K562 (cell line): ENCODE measurements around the gene FAM117A. TPM values are rescaled to one million over a fixed set of nuclear protein-coding genes. Genes with fewer than 3 reads are reported as not detected.

Source experiments
- ATAC-seq: fragments of 200-7000 bp; cut with Tn5 transposase; 3 replicates; pipeline ENCODE4 v1.9.1; 2020; ENCODE audit warnings: moderate library complexity
- BruUV-seq: library from RNA; stranded (reverse); fragments of 400-500 nt; replicated peaks from 2 replicates; lab custom pipeline; 2021; lab: Mats Ljungman, UMichigan
- CTCF ChIA-PET: fragments of 300-600 bp; formaldehyde crosslinking; extraction: SDS; loops from one replicate; lab custom pipeline; 2021; ENCODE audit warnings: low intra/inter-chr PET ratio; lab: Yijun Ruan, JAX
- POLR2A ChIA-PET: fragments of 300-600, 350-650 bp; sonication (Branson Sonifier 250); formaldehyde crosslinking; extraction: SDS; loops from one replicate; lab custom pipeline; 2021; ENCODE audit warnings: antibody characterized with exemption, inconsistent platforms; lab: Yijun Ruan, JAX
- DNase-seq, 4 experiments: peaks; one replicate each; pipeline versions ENCODE4 v3.0.0 to v3.0.0-alpha.2; 2011 to 2018; ENCODE audit warnings: low spot score in 3 of 4, mixed read lengths in 3 of 4; ENCODE audit errors: extremely low read depth in 1 of 4
- FAIRE-seq: peaks from 2 replicates; lab custom pipeline; 2011; peaks lifted over from hg19 to GRCh38; lab: Jason Lieb, UNC
- H2AFZ ChIP-seq: 2 replicates; pipeline ENCODE4 v1.6.0; 2011; ENCODE audit warnings: low read depth, low read length, control low read depth, inconsistent platforms
- H3K27ac ChIP-seq: fragments of 200-600 bp; 3 replicates; pipeline ENCODE4 v1.8.0; 2011; ENCODE audit warnings: low read depth, mild to moderate bottlenecking, control low read depth, inconsistent platforms, low read length, moderate library complexity, mixed read lengths; ENCODE audit errors: extremely low read depth
- H3K27me3 ChIP-seq, 2 experiments: fragments of 300-600 bp in 1 of 2; 2 replicates in 1 of 2; 3 replicates in 1 of 2; pipeline versions ENCODE4 v1.6.0 to v1.8.0; 2011; ENCODE audit warnings: inconsistent platforms in 2 of 2, low read length in 2 of 2, mild to moderate bottlenecking in 1 of 2, mixed read lengths in 1 of 2, moderate library complexity in 1 of 2; ENCODE audit not compliant: control insufficient read depth in 2 of 2, insufficient read depth in 2 of 2
- H3K36me3 ChIP-seq: fragments of 300-600 bp; 3 replicates; pipeline ENCODE4 v1.8.0; 2011; ENCODE audit warnings: mild to moderate bottlenecking, low read length, inconsistent platforms; ENCODE audit not compliant: control insufficient read depth, insufficient read depth
- H3K4me1 ChIP-seq, 2 experiments: fragments of 200-600 bp in 1 of 2; replicated peaks in 1 of 2; 2 replicates in 1 of 2; 3 replicates in 1 of 2; pipeline versions ENCODE4 v1.5.1 to v1.8.0; 2011; ENCODE audit warnings: inconsistent platforms in 2 of 2, low read length in 2 of 2, mild to moderate bottlenecking in 1 of 2, mixed read lengths in 1 of 2, moderate library complexity in 1 of 2; ENCODE audit not compliant: control insufficient read depth in 2 of 2, insufficient read depth in 2 of 2
- H3K4me2 ChIP-seq: 2 replicates; pipeline ENCODE4 v1.6.1; 2011; ENCODE audit warnings: low read length, control low read depth, inconsistent platforms, mixed read lengths; ENCODE audit not compliant: insufficient read depth
- H3K4me3 ChIP-seq: fragments of 200-600 bp; sonication (generic), shearing (Covaris generic); 2 replicates; pipeline ENCODE4 v1.5.1; 2016; ENCODE audit warnings: control low read depth, inconsistent platforms
- H3K79me2 ChIP-seq: fragments of 200-600 bp; 3 replicates; pipeline ENCODE4 v1.8.0; 2011; ENCODE audit warnings: low read length, inconsistent platforms; ENCODE audit not compliant: control insufficient read depth, insufficient read depth
- H3K9ac ChIP-seq, 2 experiments: 2 replicates each; pipeline versions ENCODE4 v1.6.0 to v1.6.1; 2011; ENCODE audit warnings: low read depth in 2 of 2, low read length in 2 of 2, control low read depth in 1 of 2, inconsistent platforms in 1 of 2, mild to moderate bottlenecking in 1 of 2, mixed read lengths in 1 of 2; ENCODE audit not compliant: insufficient read depth in 1 of 2
- H3K9me1 ChIP-seq: one replicate; pipeline ENCODE4 v1.6.0; 2011; ENCODE audit warnings: inconsistent platforms, mild to moderate bottlenecking, low read length, moderate library complexity; ENCODE audit not compliant: control insufficient read depth, insufficient read depth
- H3K9me3 ChIP-seq: replicated peaks from 2 replicates; pipeline ENCODE4 v1.5.1; 2011; ENCODE audit warnings: low read depth, low read length, inconsistent platforms; ENCODE audit not compliant: control insufficient read depth, insufficient read depth
- H4K20me1 ChIP-seq: replicated peaks from 2 replicates; pipeline ENCODE4 v1.6.1; 2011; ENCODE audit warnings: low read length, inconsistent platforms, mixed read lengths; ENCODE audit not compliant: control insufficient read depth, insufficient read depth
- BRD9 ChIP-seq: fragments of 450-650 bp; IDR thresholded peaks from 2 replicates; pipeline ENCODE4 v1.6.1; 2018; ENCODE audit warnings: low read depth; ENCODE audit not compliant: partially characterized antibody
- CEBPG ChIP-seq, 3 experiments: fragments of 200-800 bp in 1 of 3; sonication (Bioruptor generic) in 1 of 3; sonication (generic) in 1 of 3; formaldehyde crosslinking in 1 of 3; IDR thresholded peaks in 2 of 3; conservative IDR thresholded peaks in 1 of 3; 2 replicates each; pipeline versions ENCODE4 v1.6.1 to v1.8.0; 2016 to 2022; ENCODE audit warnings: missing compliant biosample characterization in 2 of 3, missing genetic modification characterization in 2 of 3, mild to moderate bottlenecking in 1 of 3, missing genetic modification reagents in 1 of 3
- CREBBP ChIP-seq: IDR thresholded peaks from one replicate; pipeline ENCODE4 v1.6.1; 2012; ENCODE audit warnings: low read depth, mild to moderate bottlenecking, control low read depth, inconsistent platforms, low read length
- CSDE1 ChIP-seq, 2 experiments: fragments of 450-650 bp; IDR thresholded peaks; 2 replicates each; pipeline ENCODE4 v1.6.1; 2016; ENCODE audit warnings: mild to moderate bottlenecking in 1 of 2
- FOXJ2 ChIP-seq: fragments of 200-800 bp; sonication (Bioruptor generic); IDR thresholded peaks from 2 replicates; pipeline ENCODE4 v1.6.1; 2016; ENCODE audit warnings: missing genetic modification characterization, missing compliant biosample characterization
- PHB2 ChIP-seq: fragments of 450-650 bp; IDR thresholded peaks from 2 replicates; pipeline ENCODE4 v1.6.1; 2017; ENCODE audit warnings: low read depth
- PHF21A ChIP-seq: fragments of 450-650 bp; IDR thresholded peaks from 2 replicates; pipeline ENCODE4 v1.6.1; 2017; ENCODE audit warnings: low read depth, borderline replicate concordance
- PRMT5 ChIP-seq: sonication (generic); formaldehyde crosslinking; IDR thresholded peaks from 2 replicates; pipeline ENCODE4 v1.5.0; 2020; ENCODE audit warnings: missing genetic modification reagents
- TAF15 ChIP-seq: fragments of 200-400 bp; formaldehyde crosslinking; IDR thresholded peaks from 2 replicates; pipeline ENCODE4 v1.6.1; 2017; ENCODE audit warnings: mild to moderate bottlenecking, low read depth, low read length, moderate library complexity
- ZC3H4 ChIP-seq: sonication (generic); formaldehyde crosslinking; IDR thresholded peaks from 2 replicates; pipeline ENCODE4 v1.9.0; 2021; ENCODE audit warnings: missing genetic modification reagents, borderline replicate concordance
- ZSCAN29 ChIP-seq: fragments of 450-650 bp; IDR thresholded peaks from 2 replicates; pipeline ENCODE4 v1.6.1; 2017
- WGBS: fragments of 100-300 bp; shearing (Covaris generic); methylation state at CpG from one replicate; pipeline ENCODE4 v1.1.6; 2016; ENCODE audit warnings: low coverage, mixed read lengths; ENCODE audit not compliant: insufficient coverage; ENCODE audit errors: missing lambda C conversion rate; 5-methylcytosine and 5-hydroxymethylcytosine counted together
- in situ Hi-C: fragments of 300-500 bp; cut with MboI; formaldehyde crosslinking; loops from 4 replicates; pipeline ENCODE4 v1.15.0; 2018; ENCODE audit warnings: inconsistent platforms, mixed read lengths
- intact Hi-C: fragments of 100-400 bp; cut with micrococcal nuclease; formaldehyde crosslinking; loops from 2 replicates; pipeline ENCODE4 v1.14.2; 2022
- polyA plus RNA-seq, 8 experiments: library from polyadenylated mRNA; depleted of rRNA in 4 of 8; stranded (reverse) in 5 of 8; unstranded in 3 of 8; fragments of >200 nt; fragmentation: Nextera tagmentation in 2 of 8; fragmentation: Illumina TruSeq in 1 of 8; extraction: Ambion mirVana in 2 of 8; extraction: Trizol in 1 of 8; gene quantifications; 2 replicates each; pipeline versions ENCODE4 v1.2.1 to v1.2.3, GENCODE V29; 2011 to 2014; ENCODE audit warnings: inconsistent platforms in 1 of 8, missing spikeins in 1 of 8
- total RNA-seq, 7 experiments: library from RNA; depleted of rRNA in 6 of 7; stranded (reverse); fragments of >200 nt in 6 of 7; fragmentation: Illumina TruSeq in 2 of 7; extraction: Trizol in 2 of 7; gene quantifications; 2 replicates each; pipeline versions ENCODE4 v1.2.1 to v1.2.3, GENCODE V29; 2011 to 2021; ENCODE audit warnings: low replicate concordance in 1 of 7
- TF ChIP-seq, protein P1 (sequence below): IDR thresholded peaks from 2 replicates; pipeline ENCODE4 v1.6.1; 2011; ENCODE audit not compliant: insufficient read length; ENCODE audit errors: extremely low read depth
- TF ChIP-seq, protein P2 (sequence below): fragments of 450-650 bp; IDR thresholded peaks from 2 replicates; pipeline ENCODE4 v1.6.1; 2017; ENCODE audit warnings: mild to moderate bottlenecking, moderate library complexity

The FAM117A gene
- total and polyA plus RNA-seq, 9 of the 15 experiments (the other 6 are each of a cell fraction or from before 2014, with no cell fraction given), result 3.1 to 79.7 (median 36.6) TPM

DNA sequence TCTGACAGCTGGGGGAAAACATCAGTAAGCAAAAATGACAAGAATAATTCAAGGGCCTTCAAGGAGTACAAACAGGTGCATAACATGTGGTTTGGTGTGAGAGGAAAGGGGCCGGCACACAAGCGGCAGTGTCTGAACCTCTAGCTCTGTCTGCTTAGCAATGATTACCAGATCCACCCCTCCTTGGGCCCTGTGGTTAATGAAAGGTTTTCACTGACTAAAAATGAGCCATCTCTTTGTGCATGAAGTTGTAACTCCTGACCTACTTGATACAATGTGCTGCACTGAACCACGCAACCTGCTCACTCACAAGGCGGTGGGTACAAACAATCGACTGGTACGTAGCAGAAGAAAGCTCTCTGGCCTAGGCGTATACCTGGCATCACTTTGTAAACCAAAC, 15.1 kb downstream of the FAM117A start:
- no peak overlapping the region for H3K4me3 ChIP-seq
- H3K27me3 ChIP-seq, result no peaks in the 10 kb centered on the region
- FAIRE-seq, result no peak
- no peak for DNase-seq
- CTCF ChIA-PET, result no interaction called here
- TF ChIP-seq PRMT5 (CRISPR knock-in tag) (no peak), CEBPG (CRISPR knock-in tag; IDR thresholded peaks at IDR 0.05) (0 out of 2 replicates have a peak, but pooled peaks have one; percentile 20), CEBPG (tag; conservative IDR thresholded peaks at IDR 0.05 in 1 of 2, IDR thresholded peaks at IDR 0.05 in 1 of 2) (no peak), CREBBP (no peak), TAF15 (no peak), ZSCAN29 (no peak)
- TF ChIP-seq, all 486 proteins: peak for 1
- Histone ChIP-seq H3K9ac (no peak overlapping the region), H3K4me2 (no peak overlapping the region), H3K79me2 (peaks cover 89% of the 10 kb centered on the region), H3K9me3 (no peaks in the 10 kb centered on the region), H4K20me1 (peaks cover 25% of the 10 kb centered on the region), H2AFZ (no peak overlapping the region), H3K9me1 (peaks cover 3% of the 10 kb centered on the region), H3K4me1 (peaks cover 6 to 46% of the 10 kb centered on the region in 2 experiments), H3K27ac (no peak overlapping the region), H3K36me3 (peaks cover 80% of the 10 kb centered on the region)
- BruUV-seq, result no TSS peak
- in situ Hi-C loops, result no loop called here
- POLR2A ChIA-PET, result interaction anchor here (2.4 to 3.9 kb wide), 3 partner anchors 8 to 14 kb away, joined by 13 to 18 read pairs (median 18); partner anchors contain the start of gene FAM117A
- WGBS, result 74% methylated on average over 7 of the region's 7 CpGs
- ATAC-seq, result peak; percentile 12; the same call in 2 of the 3 replicates
- intact Hi-C loops, result no loop called here

DNA sequence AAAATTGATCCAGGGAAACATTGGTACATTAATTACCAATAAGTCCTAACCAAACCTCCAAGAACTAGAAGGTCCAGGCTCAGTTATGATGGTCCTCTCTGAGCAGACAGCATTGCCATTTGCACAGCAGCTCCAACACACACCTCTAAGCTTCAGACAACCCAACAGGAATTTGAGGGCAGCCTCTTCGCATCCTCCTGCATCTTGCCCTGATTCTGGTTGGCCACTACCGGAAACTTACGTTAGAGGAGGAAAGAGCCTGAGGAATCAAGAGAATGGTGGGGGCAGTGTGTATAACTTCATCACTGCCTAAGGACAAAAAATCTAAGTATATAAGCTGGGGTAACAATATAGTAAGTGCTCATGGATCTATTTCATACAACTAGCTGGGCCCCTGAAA, 15.7 kb downstream of the FAM117A start:
- FAIRE-seq, result no peak
- Histone ChIP-seq H3K4me2 (no peak overlapping the region), H3K27me3 (no peaks in the 10 kb centered on the region), H3K9ac (no peak overlapping the region), H3K36me3 (peaks cover 75% of the 10 kb centered on the region), H3K4me1 (peaks cover 6 to 45% of the 10 kb centered on the region in 2 experiments), H3K9me3 (no peaks in the 10 kb centered on the region), H3K27ac (no peak overlapping the region), H3K4me3 (no peak overlapping the region), H3K9me1 (peaks cover 3% of the 10 kb centered on the region), H4K20me1 (peaks cover 23% of the 10 kb centered on the region), H3K79me2 (peaks cover 85% of the 10 kb centered on the region), H2AFZ (no peak overlapping the region)
- no peak for ATAC-seq
- ChIA-PET CTCF (no interaction called here), POLR2A (interaction anchor here (1.4 to 3.9 kb wide), 5 partner anchors 8 to 40 kb away, joined by 3 to 18 read pairs (median 13); partner anchors contain the start of genes FAM117A and KAT7)
- intact Hi-C loops, result no loop called here
- 91% methylated on average over 3 of the region's 3 CpGs for WGBS
- in situ Hi-C loops, result no loop called here
- no peak for DNase-seq
- no TSS peak for BruUV-seq
- TF ChIP-seq PHB2 (no peak), ZC3H4 (CRISPR knock-in tag) (no peak), CSDE1 (IDR thresholded peaks at IDR 0.05) (no peak), PHF21A (no peak), BRD9 (no peak), FOXJ2 (no peak)
- TF ChIP-seq, protein P1, sequence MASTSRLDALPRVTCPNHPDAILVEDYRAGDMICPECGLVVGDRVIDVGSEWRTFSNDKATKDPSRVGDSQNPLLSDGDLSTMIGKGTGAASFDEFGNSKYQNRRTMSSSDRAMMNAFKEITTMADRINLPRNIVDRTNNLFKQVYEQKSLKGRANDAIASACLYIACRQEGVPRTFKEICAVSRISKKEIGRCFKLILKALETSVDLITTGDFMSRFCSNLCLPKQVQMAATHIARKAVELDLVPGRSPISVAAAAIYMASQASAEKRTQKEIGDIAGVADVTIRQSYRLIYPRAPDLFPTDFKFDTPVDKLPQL, result no peak
- TF ChIP-seq, protein P2, sequence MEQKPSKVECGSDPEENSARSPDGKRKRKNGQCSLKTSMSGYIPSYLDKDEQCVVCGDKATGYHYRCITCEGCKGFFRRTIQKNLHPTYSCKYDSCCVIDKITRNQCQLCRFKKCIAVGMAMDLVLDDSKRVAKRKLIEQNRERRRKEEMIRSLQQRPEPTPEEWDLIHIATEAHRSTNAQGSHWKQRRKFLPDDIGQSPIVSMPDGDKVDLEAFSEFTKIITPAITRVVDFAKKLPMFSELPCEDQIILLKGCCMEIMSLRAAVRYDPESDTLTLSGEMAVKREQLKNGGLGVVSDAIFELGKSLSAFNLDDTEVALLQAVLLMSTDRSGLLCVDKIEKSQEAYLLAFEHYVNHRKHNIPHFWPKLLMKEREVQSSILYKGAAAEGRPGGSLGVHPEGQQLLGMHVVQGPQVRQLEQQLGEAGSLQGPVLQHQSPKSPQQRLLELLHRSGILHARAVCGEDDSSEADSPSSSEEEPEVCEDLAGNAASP, result no peak
